CD4-positive, alpha-beta T cell (primary cell): Measurements from ENCODE around the gene NPPC. TPM values are rescaled to one million over a fixed set of nuclear protein-coding genes. Genes with fewer than 3 reads are reported as not detected.

Experiments
- ATAC-seq: fragments of 200-7000 bp; cut with Tn5 transposase; one replicate; pipeline ENCODE4 v1.10.0; 2022; ENCODE audit warnings: mild to moderate bottlenecking; ENCODE audit not compliant: poor library complexity
- CTCF ChIA-PET: fragments of 350-600 bp; sonication (Branson Sonifier 250); formaldehyde crosslinking; loops from one replicate; lab custom pipeline; 2021; ENCODE audit warnings: antibody characterized with exemption, inconsistent platforms; lab: Charles Lee
- POLR2A ChIA-PET: fragments of 350-600 bp; sonication (Branson Sonifier 250); formaldehyde crosslinking; loops from one replicate; lab custom pipeline; 2021; ENCODE audit warnings: antibody characterized with exemption, inconsistent platforms; lab: Charles Lee
- DNase-seq, 14 experiments: peaks; one replicate each; pipeline ENCODE4 v3.0.0-alpha.2; 2013 to 2020; ENCODE audit warnings: mixed read lengths in 2 of 14
- H3K27ac ChIP-seq, 2 donors: one replicate each; pipeline versions ENCODE4 v1.5.1 to v1.7.0; 2013; ENCODE audit warnings: low read length in 2 of 2, low read depth in 1 of 2, mild to moderate bottlenecking in 1 of 2
- H3K27me3 ChIP-seq, 2 experiments: 1 replicate in 1 of 2; 2 replicates in 1 of 2; pipeline versions ENCODE4 v1.6.1 to v1.7.0; 2013; ENCODE audit warnings: low read length in 2 of 2, control low read depth in 1 of 2, mild to moderate bottlenecking in 1 of 2, moderate library complexity in 1 of 2; ENCODE audit not compliant: insufficient read depth in 2 of 2, control insufficient read depth in 1 of 2
- H3K36me3 ChIP-seq: one replicate; pipeline ENCODE4 v1.6.1; 2013; ENCODE audit warnings: low read length, control low read depth; ENCODE audit not compliant: insufficient read depth
- H3K4me1 ChIP-seq: one replicate; pipeline ENCODE4 v1.6.1; 2013; ENCODE audit warnings: low read length, control low read depth; ENCODE audit not compliant: insufficient read depth
- H3K4me3 ChIP-seq: one replicate; pipeline ENCODE4 v1.5.1; 2013; ENCODE audit warnings: mild to moderate bottlenecking, low read length, moderate library complexity
- H3K9me3 ChIP-seq, 2 experiments: 1 replicate in 1 of 2; 2 replicates in 1 of 2; pipeline versions ENCODE4 v1.6.1 to v1.7.0; 2013; ENCODE audit warnings: low read length in 2 of 2, mild to moderate bottlenecking in 2 of 2, control low read depth in 1 of 2, moderate library complexity in 1 of 2; ENCODE audit not compliant: control insufficient read depth in 1 of 2, insufficient read depth in 1 of 2
- H3K27ac Mint-ChIP-seq: one replicate; pipeline ENCODE4 v1.8.0; 2020; ENCODE audit warnings: mixed read lengths
- H3K27me3 Mint-ChIP-seq: one replicate; pipeline ENCODE4 v1.8.0; 2021; ENCODE audit warnings: mixed read lengths
- H3K36me3 Mint-ChIP-seq: one replicate; pipeline ENCODE4 v1.8.0; 2021; ENCODE audit warnings: low read depth, mixed read lengths
- H3K4me1 Mint-ChIP-seq: one replicate; pipeline ENCODE4 v1.8.0; 2021; ENCODE audit warnings: low read depth, mixed read lengths
- H3K4me3 Mint-ChIP-seq: one replicate; pipeline ENCODE4 v1.8.0; 2020; ENCODE audit warnings: mild to moderate bottlenecking, mixed read lengths
- H3K9me3 Mint-ChIP-seq: one replicate; pipeline ENCODE4 v1.8.0; 2020; ENCODE audit warnings: mixed read lengths
- CTCF ChIP-seq: fragments of 200-600 bp; IDR thresholded peaks from one replicate; pipeline ENCODE4 v1.8.0; 2022; ENCODE audit warnings: antibody characterized with exemption, mild to moderate bottlenecking
- intact Hi-C, 2 experiments: fragments of 100-400 bp; cut with DNase I in 1 of 2; cut with micrococcal nuclease in 1 of 2; formaldehyde crosslinking; loops; one replicate each; pipeline versions ENCODE4 v1.15.1 to v1.9.0; 2023 to 2025; cut with DNase I, micrococcal nuclease
- total RNA-seq, 174 experiments: library from RNA in 2 of 174; stranded (reverse) in 2 of 174; gene quantifications; one replicate each; pipeline ENCODE4 v1.2.3 and lab custom pipeline; 2021 to 2026

NPPC gene
- total RNA-seq, 2 experiments from 2014 or later, result 0.34 TPM; not detected in 1

- no peaks in the 10 kb centered on the region for H3K36me3 ChIP-seq
- ChIA-PET CTCF (no interaction called here), POLR2A (no interaction called here)
- no peak for ATAC-seq
- TF ChIP-seq CTCF, result no peak
- H3K27me3 Mint-ChIP-seq, result peaks cover 60% of the 10 kb centered on the region
- no peaks in the 10 kb centered on the region for H3K4me1 ChIP-seq
- intact Hi-C loops, result no loop called here
- H3K9me3 ChIP-seq, result peaks cover 5 to 10% of the 10 kb centered on the region in 2 experiments
- no peaks in the 10 kb centered on the region for H3K9me3 Mint-ChIP-seq
- H3K27me3 ChIP-seq, result peaks cover 17 to 36% of the 10 kb centered on the region in 2 experiments
- H3K4me1 Mint-ChIP-seq, result no peaks in the 10 kb centered on the region
- no peak for DNase-seq
- H3K4me3 Mint-ChIP-seq, result no peak overlapping the region
- no peak overlapping the region for H3K4me3 ChIP-seq
- no peaks in the 10 kb centered on the region for H3K36me3 Mint-ChIP-seq
- H3K27ac ChIP-seq, result no peak overlapping the region
- no peak overlapping the region for H3K27ac Mint-ChIP-seq
Measured at GRCh38 chr2:231886071-231886681, 40.0 kb downstream of the NPPC start.

- Histone ChIP-seq H3K4me3 (no peak overlapping the region), H3K27ac (no peak overlapping the region), H3K4me1 (no peaks in the 10 kb centered on the region), H3K27me3 (peaks cover 17 to 36% of the 10 kb centered on the region in 2 experiments), H3K36me3 (no peaks in the 10 kb centered on the region), H3K9me3 (peaks cover 5 to 10% of the 10 kb centered on the region in 2 experiments)
- DNase-seq, result no peak
- Mint-ChIP-seq H3K4me3 (no peak overlapping the region), H3K9me3 (no peaks in the 10 kb centered on the region), H3K36me3 (no peaks in the 10 kb centered on the region), H3K27ac (no peak overlapping the region), H3K27me3 (peaks cover 66% of the 10 kb centered on the region), H3K4me1 (no peaks in the 10 kb centered on the region)
- ChIA-PET POLR2A (no interaction called here), CTCF (interaction anchor here (1.0 kb wide), 1 partner anchor 9 kb away, joined by 4 read pairs; no protein-coding TSS in a partner anchor)
- TF ChIP-seq CTCF, result no peak
- intact Hi-C loops, result no loop called here
- ATAC-seq, result no peak
Measured at GRCh38 chr2:231884438-231885140, 41.6 kb downstream of the NPPC start.

GRCh38 chr2:231883468-231883881 lies 42.7 kb downstream of the NPPC start:
- Histone ChIP-seq H3K27ac (no peak overlapping the region), H3K4me1 (no peaks in the 10 kb centered on the region), H3K27me3 (peaks cover 19 to 36% of the 10 kb centered on the region in 2 experiments), H3K36me3 (no peaks in the 10 kb centered on the region), H3K4me3 (no peak overlapping the region), H3K9me3 (peaks cover 5 to 10% of the 10 kb centered on the region in 2 experiments)
- DNase-seq (no peak), ATAC-seq (no peak)
- H3K9me3 Mint-ChIP-seq, result no peaks in the 10 kb centered on the region
- peaks cover 62% of the 10 kb centered on the region for H3K27me3 Mint-ChIP-seq
- no peak overlapping the region for H3K27ac Mint-ChIP-seq
- CTCF ChIA-PET, result no interaction called here
- H3K4me1 Mint-ChIP-seq, result no peaks in the 10 kb centered on the region
- no peaks in the 10 kb centered on the region for H3K36me3 Mint-ChIP-seq
- TF ChIP-seq CTCF, result no peak
- no peak overlapping the region for H3K4me3 Mint-ChIP-seq
- intact Hi-C loops, result no loop called here
- POLR2A ChIA-PET, result no interaction called here
